Endothelial cell of umbilical vein (primary cell): ENCODE measurements around the gene KLHL6.

ENCODE experiments used
- CTCF ChIP-seq, 2 donors: IDR thresholded peaks; 1 replicate in 1 of 2; 2 replicates in 1 of 2; pipeline ENCODE4 v1.5.1; 2011; ENCODE audit warnings: low read length in 2 of 2, mild to moderate bottlenecking in 2 of 2, moderate library complexity in 2 of 2, control low read depth in 1 of 2, inconsistent platforms in 1 of 2, low read depth in 1 of 2; ENCODE audit not compliant: insufficient read depth in 1 of 2; ENCODE audit errors: extremely low read depth in 1 of 2
- EZH2 ChIP-seq: IDR thresholded peaks from 2 replicates; pipeline ENCODE4 v1.6.1; 2012; ENCODE audit warnings: borderline replicate concordance, low read depth, mild to moderate bottlenecking, moderate library complexity, low read length, inconsistent platforms; ENCODE audit not compliant: severe bottlenecking
- MAX ChIP-seq: IDR thresholded peaks from 2 replicates; pipeline ENCODE4 v1.6.1; 2011; ENCODE audit not compliant: insufficient read depth, insufficient read length
- MYC ChIP-seq: IDR thresholded peaks from one replicate; pipeline ENCODE4 v1.6.1; 2011; ENCODE audit warnings: mild to moderate bottlenecking, low read depth, low read length
- POLR2A ChIP-seq: IDR thresholded peaks from 2 replicates; pipeline ENCODE4 v1.6.1; 2012; ENCODE audit warnings: low read depth, mild to moderate bottlenecking, control low read depth, low read length
- POLR2AphosphoS5 ChIP-seq: IDR thresholded peaks from 2 replicates; pipeline ENCODE4 v1.6.1; 2012; ENCODE audit warnings: low read depth, mild to moderate bottlenecking, control low read depth, low read length, moderate library complexity; ENCODE audit not compliant: insufficient read depth

DNA sequence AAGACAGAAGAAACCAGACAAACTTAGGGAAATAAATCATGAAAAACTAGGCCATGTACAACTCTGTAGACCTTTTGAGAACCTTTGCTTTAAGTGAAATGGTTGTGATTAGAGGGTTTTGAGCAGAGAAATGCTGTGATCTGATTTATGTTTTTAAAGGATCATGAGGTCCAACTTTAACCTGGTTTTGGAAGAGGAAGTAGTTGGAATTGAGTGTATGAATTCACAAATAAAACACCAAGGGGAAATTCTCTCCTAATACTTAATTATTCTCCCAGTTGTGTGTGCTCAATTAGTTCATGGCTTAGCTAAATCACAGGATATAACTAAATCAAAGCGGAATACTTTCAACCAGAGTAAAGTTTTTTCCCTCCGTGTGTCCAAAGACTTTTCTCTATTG lies 81.5 kb downstream of the KLHL6 start:
- no peak for TF ChIP-seq CTCF (IDR thresholded peaks at IDR 0.05; ENCODE audit: extremely low read depth in 1 of 2, insufficient read depth in 1 of 2, low read depth in 1 of 2, low read length in 2 of 2)
- no peak for TF ChIP-seq POLR2A
- no peak for TF ChIP-seq MYC
- TF ChIP-seq EZH2, result no peak
- no peak for TF ChIP-seq POLR2AphosphoS5
- no peak for TF ChIP-seq MAX
